Karpas-422 (cell line): ENCODE measurements around the gene ASB1. TPM values are rescaled to one million over a fixed set of nuclear protein-coding genes. Genes with fewer than 3 reads are reported as not detected.

Source experiments
- DNase-seq: peaks from one replicate; pipeline ENCODE4 v3.0.0-alpha.2; 2015
- H2AFZ ChIP-seq: fragments of 200-600 bp; sonication (generic); 2 replicates; pipeline ENCODE4 v1.6.1; 2014; ENCODE audit warnings: antibody characterized with exemption, low read length, mixed read lengths
- H3K27ac ChIP-seq: fragments of 200-600 bp; sonication (generic); 2 replicates; pipeline ENCODE4 v1.5.1; 2014; ENCODE audit warnings: mild to moderate bottlenecking, low read length, moderate library complexity
- H3K27me3 ChIP-seq: fragments of 200-600 bp; sonication (generic); 2 replicates; pipeline ENCODE4 v1.6.1; 2014; ENCODE audit warnings: low read length, mixed read lengths
- H3K36me3 ChIP-seq: fragments of 200-600 bp; sonication (generic); 2 replicates; pipeline ENCODE4 v1.6.1; 2014; ENCODE audit warnings: low read length, mixed read lengths; ENCODE audit not compliant: insufficient read depth
- H3K4me1 ChIP-seq: fragments of 200-600 bp; sonication (generic); 2 replicates; pipeline ENCODE4 v1.6.1; 2014; ENCODE audit warnings: mild to moderate bottlenecking, low read length, mixed read lengths
- H3K4me2 ChIP-seq: fragments of 200-600 bp; sonication (generic); 2 replicates; pipeline ENCODE4 v1.6.1; 2014; ENCODE audit warnings: low read length, low read depth, mild to moderate bottlenecking; ENCODE audit not compliant: poor library complexity, severe bottlenecking
- H3K4me3 ChIP-seq: fragments of 200-600 bp; sonication (generic); 2 replicates; pipeline ENCODE4 v1.5.1; 2014; ENCODE audit warnings: mild to moderate bottlenecking, antibody characterized with exemption, low read length, mixed read lengths
- H3K79me2 ChIP-seq: fragments of 200-600 bp; sonication (generic); 2 replicates; pipeline ENCODE4 v1.6.1; 2014; ENCODE audit warnings: mild to moderate bottlenecking, low read length, mixed read lengths
- H3K9ac ChIP-seq: fragments of 200-600 bp; sonication (generic); 2 replicates; pipeline ENCODE4 v1.6.0; 2014; ENCODE audit warnings: low read length
- H3K9me2 ChIP-seq: fragments of 200-600 bp; sonication (generic), shearing (Covaris generic); replicated peaks from 2 replicates; pipeline ENCODE4 v1.6.0; 2014; ENCODE audit warnings: mild to moderate bottlenecking, low read length, moderate library complexity; ENCODE audit not compliant: insufficient read depth
- H3K9me3 ChIP-seq: fragments of 300-700, 200-600 bp; sonication (generic); 2 replicates; pipeline ENCODE4 v1.6.1; 2014; ENCODE audit warnings: low read length, mixed read lengths
- H4K20me1 ChIP-seq: fragments of 200-600 bp; sonication (generic); 2 replicates; pipeline ENCODE4 v1.6.1; 2014; ENCODE audit warnings: mild to moderate bottlenecking, antibody characterized with exemption, low read length, low read depth; ENCODE audit not compliant: insufficient read depth
- total RNA-seq: library from RNA; depleted of rRNA; stranded (reverse); fragments of >200 nt; shearing (Covaris generic); gene quantifications from 2 replicates; pipeline ENCODE4 v1.2.3, GENCODE V29; 2014; ENCODE audit warnings: low replicate concordance

ASB1 gene
- total RNA-seq, 1 experiment from 2014 or later = 25.1 TPM

DNA sequence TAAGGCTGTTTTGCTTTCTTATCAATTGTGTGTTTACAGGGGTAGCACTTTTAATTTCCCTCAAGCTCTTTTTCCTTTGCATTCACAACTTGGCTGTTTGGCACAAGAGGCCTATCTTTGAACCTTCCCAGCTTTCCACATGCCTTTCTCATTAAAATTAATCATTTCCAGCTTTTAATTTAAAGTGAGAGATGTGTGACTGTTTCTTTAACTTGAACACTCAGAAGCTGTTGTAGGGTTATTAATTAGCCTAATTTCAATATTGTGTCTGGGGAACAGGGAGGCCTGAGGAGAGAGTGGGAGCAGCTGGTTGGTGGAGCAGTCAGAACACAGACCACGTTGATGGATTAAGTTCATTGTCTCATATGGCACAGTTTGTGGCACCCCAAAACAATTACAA lies 4.7 kb downstream of the ASB1 start:
- peaks cover 91% of the 10 kb centered on the region for H3K79me2 ChIP-seq
- H3K36me3 ChIP-seq = peaks cover 16% of the 10 kb centered on the region; the same call in 1 of the 2 replicates
- H3K4me2 ChIP-seq = no peak overlapping the region
- H3K4me1 ChIP-seq = peaks cover 12% of the 10 kb centered on the region
- no peak overlapping the region for H3K4me3 ChIP-seq
- no peaks in the 10 kb centered on the region for H3K9me2 ChIP-seq
- H2AFZ ChIP-seq = no peak overlapping the region
- peaks cover 17% of the 10 kb centered on the region for H4K20me1 ChIP-seq
- DNase-seq = no peak
- no peak overlapping the region for H3K27ac ChIP-seq
- H3K27me3 ChIP-seq = no peaks in the 10 kb centered on the region
- no peaks in the 10 kb centered on the region for H3K9me3 ChIP-seq
- no peak overlapping the region for H3K9ac ChIP-seq

DNA sequence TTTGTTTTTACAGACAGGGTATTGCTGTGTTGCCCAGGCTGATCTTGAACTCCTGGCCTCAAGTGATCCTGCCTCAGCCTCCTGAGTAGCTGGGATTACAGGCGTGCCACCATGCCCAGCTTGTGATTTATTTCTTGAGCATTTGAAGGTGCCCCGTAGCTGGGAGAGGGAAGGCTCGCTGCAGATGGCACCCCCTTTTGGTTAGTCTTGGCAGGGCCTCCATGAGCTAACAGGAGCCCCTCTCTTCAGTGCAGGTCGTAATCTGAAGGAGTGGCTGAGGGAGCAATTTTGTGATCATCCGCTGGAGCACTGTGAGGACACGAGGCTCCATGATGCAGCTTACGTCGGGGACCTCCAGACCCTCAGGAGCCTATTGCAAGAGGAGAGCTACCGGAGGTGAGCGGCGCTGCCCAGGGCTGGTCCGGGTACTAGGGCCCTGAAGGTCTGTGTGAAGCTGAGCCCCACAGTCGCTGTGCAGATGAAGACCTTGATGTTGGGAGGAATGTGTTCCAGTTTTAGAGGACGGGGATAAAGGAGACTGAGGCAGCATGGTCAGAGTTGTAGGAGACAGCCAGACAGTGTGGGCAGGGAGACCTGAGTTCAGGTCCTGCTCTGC lies 6.7 kb downstream of the ASB1 start:
- H3K4me2 ChIP-seq = no peak overlapping the region
- peaks cover 19% of the 10 kb centered on the region; the same call in 1 of the 2 replicates for H3K36me3 ChIP-seq
- H3K4me1 ChIP-seq = peaks cover 4% of the 10 kb centered on the region
- no peak for DNase-seq
- peaks cover 17% of the 10 kb centered on the region for H4K20me1 ChIP-seq
- H3K9ac ChIP-seq = no peak overlapping the region
- H3K79me2 ChIP-seq = peaks cover 93% of the 10 kb centered on the region
- no peaks in the 10 kb centered on the region for H3K9me3 ChIP-seq
- no peak overlapping the region for H3K27ac ChIP-seq
- H3K9me2 ChIP-seq = no peaks in the 10 kb centered on the region
- no peak overlapping the region for H3K4me3 ChIP-seq
- H3K27me3 ChIP-seq = no peaks in the 10 kb centered on the region
- no peak overlapping the region for H2AFZ ChIP-seq

DNA sequence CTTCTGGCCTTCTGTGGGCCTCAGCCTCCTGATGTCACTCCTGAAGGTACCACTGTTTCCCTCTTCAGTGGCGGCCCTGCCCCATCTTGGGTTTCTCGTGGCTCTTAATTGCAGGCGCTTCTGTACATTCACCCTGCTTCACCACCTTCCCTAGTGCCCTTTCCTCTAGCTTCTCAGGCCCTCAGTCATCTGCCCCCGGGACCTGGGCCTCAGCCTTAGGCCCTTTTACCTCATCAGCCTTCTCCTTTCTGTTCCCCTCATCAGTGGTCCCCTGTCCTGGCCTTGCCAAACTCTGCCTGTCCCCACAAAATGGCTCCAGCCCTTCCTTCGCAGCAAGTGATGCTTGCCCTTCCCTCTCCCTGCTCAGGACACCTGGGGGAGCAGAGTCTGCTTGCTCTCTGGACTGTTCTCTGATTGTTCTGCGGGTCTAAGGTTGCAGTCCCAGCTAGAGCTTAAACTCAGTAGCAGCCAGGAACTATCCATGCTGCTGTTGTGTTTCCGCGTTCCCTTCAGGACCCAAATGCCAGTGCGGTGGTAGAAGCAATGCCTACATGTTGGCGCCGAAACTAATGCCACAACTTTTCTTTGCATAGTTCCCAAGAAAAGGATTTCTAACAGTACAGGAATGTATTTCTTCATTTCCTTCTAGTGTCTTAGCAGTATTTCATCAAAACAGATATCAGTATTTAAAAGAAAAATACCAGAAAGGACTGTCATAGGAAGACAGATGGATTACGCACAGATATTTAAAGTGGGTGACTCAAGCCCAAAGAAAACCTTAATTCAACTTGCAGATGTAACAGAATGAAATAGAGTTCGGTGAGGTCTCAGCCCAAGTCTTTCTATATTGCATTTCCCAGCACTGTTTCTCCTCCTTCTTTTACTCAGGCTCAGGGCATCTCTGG lies 7.5 kb downstream of the ASB1 start:
- Histone ChIP-seq H3K4me3 (no peak overlapping the region), H2AFZ (no peak overlapping the region), H3K79me2 (peaks cover 93% of the 10 kb centered on the region), H3K27me3 (no peaks in the 10 kb centered on the region), H3K4me2 (no peak overlapping the region), H3K27ac (no peak overlapping the region), H3K9me3 (no peaks in the 10 kb centered on the region), H3K36me3 (peaks cover 24% of the 10 kb centered on the region; the same call in 1 of the 2 replicates), H3K9ac (no peak overlapping the region), H3K9me2 (no peaks in the 10 kb centered on the region), H3K4me1 (no peaks in the 10 kb centered on the region), H4K20me1 (peaks cover 23% of the 10 kb centered on the region)
- DNase-seq = no peak

DNA sequence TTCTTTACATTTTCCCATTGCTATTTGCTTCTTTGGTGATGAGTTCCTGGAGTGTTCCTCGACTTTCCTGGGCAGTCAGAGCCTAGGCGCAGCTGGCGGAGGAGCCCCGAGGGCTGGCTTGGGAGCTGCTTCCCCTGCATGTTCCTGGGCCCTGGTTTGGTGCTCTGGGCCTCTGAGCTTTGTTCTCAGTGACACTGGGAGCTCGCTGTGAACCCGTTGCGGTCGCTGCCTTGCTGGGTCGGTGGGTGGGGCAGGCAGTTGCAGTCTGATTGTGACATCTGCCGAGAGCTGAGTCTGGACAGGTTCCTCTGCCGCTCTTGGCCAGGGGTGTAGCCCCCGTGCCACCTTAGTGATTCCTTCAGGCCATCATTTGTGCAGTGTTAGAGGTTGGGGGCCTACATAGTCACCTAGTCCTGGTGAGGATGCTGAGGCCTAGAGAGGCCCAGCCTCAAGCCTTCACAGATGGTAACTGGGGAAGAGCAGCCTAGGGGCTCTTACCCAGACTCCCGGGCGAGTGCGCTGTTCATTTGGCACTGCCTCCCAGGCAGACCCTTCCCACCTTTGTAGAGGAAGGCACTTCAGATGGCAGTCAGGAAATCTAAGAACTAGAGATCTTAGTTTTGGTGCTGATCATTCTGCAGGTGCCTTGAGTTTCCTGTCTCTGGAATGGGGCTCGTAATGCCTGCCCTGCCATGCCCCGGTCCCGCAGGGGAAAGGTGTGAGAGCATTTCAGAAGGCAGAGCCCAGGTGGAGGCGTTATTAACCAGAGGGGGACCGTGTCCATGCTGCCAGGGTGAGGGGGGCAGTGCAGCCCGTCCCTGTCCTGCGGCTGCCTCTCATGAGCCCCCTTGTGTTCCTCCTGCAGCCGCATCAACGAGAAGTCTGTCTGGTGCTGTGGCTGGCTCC lies 8.4 kb downstream of the ASB1 start:
- no peak for DNase-seq

DNA sequence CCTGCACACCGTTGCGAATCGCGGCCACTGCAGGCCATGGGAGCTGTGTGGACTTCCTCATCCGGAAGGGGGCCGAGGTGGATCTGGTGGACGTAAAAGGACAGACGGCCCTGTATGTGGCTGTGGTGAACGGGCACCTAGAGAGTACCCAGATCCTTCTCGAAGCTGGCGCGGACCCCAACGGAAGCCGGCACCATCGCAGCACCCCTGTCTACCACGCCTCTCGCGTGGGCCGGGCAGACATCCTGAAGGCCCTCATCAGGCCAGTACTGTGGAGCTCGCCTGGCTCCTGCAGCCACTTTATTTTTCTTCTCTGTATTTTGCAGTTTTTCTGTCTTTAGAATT lies 9.0 kb downstream of the ASB1 start:
- no peak for DNase-seq
- peaks cover 28% of the 10 kb centered on the region; the same call in 1 of the 2 replicates for H3K36me3 ChIP-seq
- no peaks in the 10 kb centered on the region for H3K9me2 ChIP-seq
- H3K4me1 ChIP-seq = no peaks in the 10 kb centered on the region
- no peak overlapping the region for H3K27ac ChIP-seq
- H3K79me2 ChIP-seq = peaks cover 92% of the 10 kb centered on the region
- no peak overlapping the region for H3K9ac ChIP-seq
- no peaks in the 10 kb centered on the region for H3K27me3 ChIP-seq
- no peak overlapping the region for H3K4me2 ChIP-seq
- no peaks in the 10 kb centered on the region for H3K9me3 ChIP-seq
- H2AFZ ChIP-seq = no peak overlapping the region
- H4K20me1 ChIP-seq = peaks cover 37% of the 10 kb centered on the region
- no peak overlapping the region for H3K4me3 ChIP-seq

More for the DNA sequence above, 8.4 kb downstream of the ASB1 start:
- peaks cover 28% of the 10 kb centered on the region; the same call in 1 of the 2 replicates for H3K36me3 ChIP-seq
- H3K4me1 ChIP-seq = no peaks in the 10 kb centered on the region
- H3K9me3 ChIP-seq = no peaks in the 10 kb centered on the region
- H3K9ac ChIP-seq = no peak overlapping the region
- H3K4me2 ChIP-seq = no peak overlapping the region
- peaks cover 31% of the 10 kb centered on the region for H4K20me1 ChIP-seq
- peaks cover 92% of the 10 kb centered on the region for H3K79me2 ChIP-seq
- H3K27ac ChIP-seq = no peak overlapping the region
- no peak overlapping the region for H2AFZ ChIP-seq
- no peaks in the 10 kb centered on the region for H3K9me2 ChIP-seq
- no peak overlapping the region for H3K4me3 ChIP-seq
- H3K27me3 ChIP-seq = no peaks in the 10 kb centered on the region

DNA sequence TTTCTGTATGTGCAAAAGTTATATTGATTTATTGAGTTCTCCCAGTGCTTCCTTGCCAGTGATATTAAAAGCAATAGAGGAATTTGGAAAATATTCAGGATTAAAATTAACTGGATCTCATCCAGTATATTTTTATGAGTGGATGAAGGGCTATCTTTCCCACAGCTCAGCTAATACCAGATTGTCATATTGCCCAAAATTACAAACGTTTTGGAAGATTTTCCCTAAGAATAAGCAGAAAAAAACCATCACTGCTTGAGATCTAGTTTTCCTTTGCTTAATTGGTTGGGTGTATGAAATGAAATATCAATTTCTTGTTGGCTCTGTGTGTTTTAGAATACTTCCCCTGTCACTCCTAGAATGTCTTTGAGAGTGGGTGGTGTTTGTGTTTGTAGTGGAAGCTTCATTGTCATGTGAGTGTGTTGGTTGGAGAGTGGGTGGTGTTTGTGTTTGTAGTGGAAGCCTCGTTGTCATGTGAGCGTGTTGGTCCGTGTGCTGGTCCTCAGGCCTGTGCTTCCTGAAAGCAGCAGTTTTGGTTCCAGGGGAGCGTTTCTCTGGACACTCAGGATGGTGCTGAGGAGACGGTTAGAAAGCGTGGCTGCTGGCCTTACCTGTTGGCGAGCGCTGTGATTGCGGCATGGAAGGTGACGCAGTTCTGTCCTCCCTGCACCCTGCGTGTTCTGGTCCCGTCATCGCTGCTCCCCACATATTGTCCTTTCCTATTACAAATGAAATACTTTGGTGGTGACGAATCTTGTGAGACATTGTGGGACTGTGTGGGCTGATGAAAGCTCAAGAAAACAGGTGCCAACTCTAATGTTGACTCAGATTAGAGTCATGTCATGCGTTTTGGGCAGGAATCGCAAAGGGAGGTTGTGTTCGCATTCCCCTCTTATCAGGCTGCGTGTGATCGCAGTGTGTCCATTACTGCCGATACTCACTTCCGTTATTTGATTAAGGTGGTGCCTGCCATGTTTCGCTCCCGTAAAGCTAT lies 12.4 kb downstream of the ASB1 start:
- no peak overlapping the region for H3K4me2 ChIP-seq
- H3K79me2 ChIP-seq = peaks cover 91% of the 10 kb centered on the region
- no peak overlapping the region for H3K27ac ChIP-seq
- no peaks in the 10 kb centered on the region for H3K9me3 ChIP-seq
- H3K9ac ChIP-seq = no peak overlapping the region
- no peaks in the 10 kb centered on the region for H3K27me3 ChIP-seq
- no peak overlapping the region for H2AFZ ChIP-seq
- H4K20me1 ChIP-seq = peaks cover 47% of the 10 kb centered on the region
- no peak overlapping the region for H3K4me3 ChIP-seq
- H3K36me3 ChIP-seq = peaks cover 26% of the 10 kb centered on the region; the same call in 1 of the 2 replicates
- no peak for DNase-seq
- no peaks in the 10 kb centered on the region for H3K9me2 ChIP-seq
- no peaks in the 10 kb centered on the region for H3K4me1 ChIP-seq

DNA sequence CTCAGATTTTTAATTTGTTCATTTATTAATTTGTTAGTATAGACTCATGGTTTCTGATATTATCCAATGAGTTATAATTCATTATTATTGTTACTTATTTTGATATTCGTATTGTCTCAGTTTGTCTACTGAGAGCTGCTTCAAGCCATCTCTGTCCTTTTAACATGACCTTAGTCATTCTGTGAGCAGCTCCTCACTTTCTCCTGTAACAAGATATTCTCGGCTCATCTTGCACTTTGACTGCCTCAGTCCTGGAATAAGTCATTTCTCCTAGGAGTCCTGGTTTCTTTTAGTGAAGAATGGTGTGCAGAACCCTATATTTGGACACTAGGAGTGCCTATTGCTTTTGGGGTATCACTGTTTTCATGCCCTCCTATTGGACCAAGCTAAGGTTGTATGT lies 13.2 kb downstream of the ASB1 start:
- no peaks in the 10 kb centered on the region for H3K9me3 ChIP-seq
- no peak overlapping the region for H2AFZ ChIP-seq
- H3K27me3 ChIP-seq = no peaks in the 10 kb centered on the region
- no peak overlapping the region for H3K4me2 ChIP-seq
- H3K9me2 ChIP-seq = no peaks in the 10 kb centered on the region
- H3K4me3 ChIP-seq = no peak overlapping the region
- peaks cover 86% of the 10 kb centered on the region for H3K79me2 ChIP-seq
- H3K4me1 ChIP-seq = no peaks in the 10 kb centered on the region
- no peak for DNase-seq
- H3K36me3 ChIP-seq = peaks cover 27% of the 10 kb centered on the region; the same call in 1 of the 2 replicates
- peaks cover 50% of the 10 kb centered on the region for H4K20me1 ChIP-seq
- H3K27ac ChIP-seq = no peak overlapping the region
- no peak overlapping the region for H3K9ac ChIP-seq
